ENCODE results near the gene NUP188. TPM values are rescaled to one million over a fixed set of nuclear protein-coding genes. Genes with fewer than 3 reads are reported as not detected.

Gene NUP188
- total RNA-seq, 1 donor from 2014 or later, result 49.6 TPM

DNA sequence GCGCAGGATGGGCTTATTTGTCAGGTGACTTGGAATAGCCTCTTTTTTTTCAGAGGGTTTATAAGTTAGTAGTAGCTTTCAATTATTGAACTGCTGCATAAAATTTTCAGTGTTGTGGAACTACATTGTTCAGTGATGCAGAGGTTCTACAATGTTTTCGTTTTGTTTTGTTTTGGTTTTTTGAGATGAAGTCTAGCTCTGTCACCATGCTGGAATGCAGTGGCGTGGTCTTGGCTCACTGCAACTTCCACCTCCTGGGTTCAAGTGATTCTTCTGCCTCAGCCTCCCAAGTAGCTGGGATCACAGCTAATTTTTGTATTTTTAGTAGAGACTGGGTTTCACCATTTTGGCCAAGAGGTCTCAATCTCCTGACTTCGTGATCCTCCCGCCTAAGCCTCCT lies 22.0 kb downstream of the NUP188 start:
- DNase-seq (no peak), ATAC-seq (no peak)
- intact Hi-C loops (cut with DNase I), result loop anchor here (10.0 kb wide), 1 partner anchor 365 kb away; no protein-coding TSS in a partner anchor
- no peaks in the 10 kb centered on the region for H3K4me1 ChIP-seq
- H3K9me3 ChIP-seq, result no peaks in the 10 kb centered on the region
- no peak overlapping the region for H3K4me3 ChIP-seq
- no peaks in the 10 kb centered on the region for H3K27me3 ChIP-seq
- H3K27ac ChIP-seq, result no peak overlapping the region
- TF ChIP-seq, protein P1, sequence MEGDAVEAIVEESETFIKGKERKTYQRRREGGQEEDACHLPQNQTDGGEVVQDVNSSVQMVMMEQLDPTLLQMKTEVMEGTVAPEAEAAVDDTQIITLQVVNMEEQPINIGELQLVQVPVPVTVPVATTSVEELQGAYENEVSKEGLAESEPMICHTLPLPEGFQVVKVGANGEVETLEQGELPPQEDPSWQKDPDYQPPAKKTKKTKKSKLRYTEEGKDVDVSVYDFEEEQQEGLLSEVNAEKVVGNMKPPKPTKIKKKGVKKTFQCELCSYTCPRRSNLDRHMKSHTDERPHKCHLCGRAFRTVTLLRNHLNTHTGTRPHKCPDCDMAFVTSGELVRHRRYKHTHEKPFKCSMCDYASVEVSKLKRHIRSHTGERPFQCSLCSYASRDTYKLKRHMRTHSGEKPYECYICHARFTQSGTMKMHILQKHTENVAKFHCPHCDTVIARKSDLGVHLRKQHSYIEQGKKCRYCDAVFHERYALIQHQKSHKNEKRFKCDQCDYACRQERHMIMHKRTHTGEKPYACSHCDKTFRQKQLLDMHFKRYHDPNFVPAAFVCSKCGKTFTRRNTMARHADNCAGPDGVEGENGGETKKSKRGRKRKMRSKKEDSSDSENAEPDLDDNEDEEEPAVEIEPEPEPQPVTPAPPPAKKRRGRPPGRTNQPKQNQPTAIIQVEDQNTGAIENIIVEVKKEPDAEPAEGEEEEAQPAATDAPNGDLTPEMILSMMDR (IDR thresholded peaks at IDR 0.05), result no peak
- H3K36me3 ChIP-seq, result peaks cover 74% of the 10 kb centered on the region

DNA sequence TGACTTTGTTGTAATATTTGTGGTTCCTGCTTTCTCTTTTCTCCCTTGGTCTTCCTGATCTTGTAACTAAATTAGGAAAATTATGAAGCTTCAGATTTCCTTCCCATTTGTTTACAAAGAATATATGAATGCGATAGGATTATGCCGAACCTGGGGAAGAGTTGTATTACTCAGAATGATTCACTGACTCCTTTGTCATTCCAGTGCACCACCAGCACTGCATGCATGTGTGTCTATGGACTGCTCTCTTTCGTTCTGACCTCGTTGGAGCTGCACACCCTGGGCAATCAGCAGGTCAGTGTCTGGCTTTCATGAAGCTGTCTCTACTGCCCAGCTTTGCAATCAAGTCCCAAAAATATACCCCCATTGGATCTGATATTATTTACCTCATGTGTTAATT lies 25.5 kb downstream of the NUP188 start:
- no peaks in the 10 kb centered on the region for H3K27me3 ChIP-seq
- intact Hi-C loops (cut with DNase I), result no loop called here
- H3K27ac ChIP-seq, result no peak overlapping the region
- no peak overlapping the region for H3K4me3 ChIP-seq
- H3K4me1 ChIP-seq, result no peaks in the 10 kb centered on the region
- no peaks in the 10 kb centered on the region for H3K9me3 ChIP-seq
- ATAC-seq (no peak), DNase-seq (no peak)
- peaks cover 96% of the 10 kb centered on the region for H3K36me3 ChIP-seq
- TF ChIP-seq, protein P1 (IDR thresholded peaks at IDR 0.05), result no peak

DNA sequence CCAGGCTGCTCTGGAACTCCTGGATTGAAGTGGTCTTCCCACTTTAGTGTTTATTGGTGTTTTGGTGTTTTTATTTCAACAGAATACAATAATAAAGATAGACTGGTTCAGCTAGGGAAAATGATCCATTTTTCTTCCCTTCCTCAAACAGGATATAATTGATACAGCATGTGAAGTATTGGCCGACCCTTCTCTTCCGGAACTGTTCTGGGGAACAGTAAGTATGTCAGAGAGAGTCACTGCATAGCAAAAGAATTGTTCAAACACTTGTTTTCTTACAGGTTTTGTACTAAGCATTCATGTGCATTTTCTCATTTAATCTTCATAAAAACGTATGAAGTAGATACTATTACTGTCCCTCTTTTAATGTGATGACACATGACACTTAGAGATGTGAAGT lies 31.6 kb downstream of the NUP188 start:
- Histone ChIP-seq H3K9me3 (no peaks in the 10 kb centered on the region), H3K4me1 (no peaks in the 10 kb centered on the region), H3K36me3 (peaks cover 97% of the 10 kb centered on the region), H3K27ac (no peak overlapping the region), H3K27me3 (no peaks in the 10 kb centered on the region), H3K4me3 (no peak overlapping the region)
- ATAC-seq (no peak), DNase-seq (no peak)
- intact Hi-C loops (cut with DNase I), result no loop called here
- TF ChIP-seq, protein P1 (IDR thresholded peaks at IDR 0.05), result no peak

DNA sequence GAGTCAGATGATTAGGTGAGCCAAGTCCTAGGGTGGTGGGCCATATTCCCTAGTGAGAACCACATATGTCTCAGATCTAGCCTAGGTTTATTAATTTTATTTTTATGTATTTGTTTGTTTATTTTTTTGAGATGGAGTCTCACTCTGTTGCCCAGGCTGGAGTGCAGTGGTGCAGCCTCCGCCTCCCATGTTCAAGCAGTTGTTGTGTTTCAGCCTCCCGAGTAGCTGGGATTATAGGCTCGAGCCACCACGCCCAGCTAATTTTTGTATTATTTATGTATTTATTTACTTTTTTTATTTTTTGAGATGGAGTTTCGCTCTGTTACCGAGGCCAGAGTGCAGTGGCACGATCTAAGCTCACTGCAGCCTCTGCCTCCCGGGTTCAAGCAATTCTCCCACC lies 36.0 kb downstream of the NUP188 start:
- H3K36me3 ChIP-seq, result peaks cover 98% of the 10 kb centered on the region
- H3K9me3 ChIP-seq, result no peaks in the 10 kb centered on the region
- H3K4me3 ChIP-seq, result no peak overlapping the region
- DNase-seq, result no peak
- intact Hi-C loops (cut with DNase I), result no loop called here
- H3K27ac ChIP-seq, result no peak overlapping the region
- no peaks in the 10 kb centered on the region for H3K27me3 ChIP-seq
- ATAC-seq, result no peak
- TF ChIP-seq, protein P1 (IDR thresholded peaks at IDR 0.05), result no peak
- H3K4me1 ChIP-seq, result no peaks in the 10 kb centered on the region

DNA sequence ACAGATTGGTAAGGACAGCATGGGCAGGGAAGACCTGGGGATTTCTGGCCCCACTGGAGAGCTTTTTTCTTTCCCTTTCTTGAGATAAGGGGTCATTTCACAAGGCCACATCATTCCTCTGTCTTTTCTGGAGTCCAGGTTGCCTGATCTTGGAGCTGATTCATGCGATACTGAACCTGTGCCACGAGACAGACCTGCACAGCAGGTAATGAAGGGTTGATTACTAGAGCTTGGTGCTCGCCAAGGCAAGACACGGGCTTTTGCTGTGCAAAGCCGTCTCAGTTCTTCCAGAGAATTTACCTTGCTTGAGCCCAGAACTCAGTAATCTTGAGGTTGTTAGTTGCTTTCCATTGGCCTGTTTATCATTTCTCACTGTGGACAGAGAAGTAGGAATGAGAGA lies 39.2 kb downstream of the NUP188 start:
- Histone ChIP-seq H3K9me3 (no peaks in the 10 kb centered on the region), H3K36me3 (peaks cover 95% of the 10 kb centered on the region), H3K4me1 (no peaks in the 10 kb centered on the region), H3K27me3 (no peaks in the 10 kb centered on the region), H3K27ac (no peak overlapping the region), H3K4me3 (no peak overlapping the region)
- DNase-seq, result no peak
- TF ChIP-seq, protein P1 (IDR thresholded peaks at IDR 0.05), result no peak
- intact Hi-C loops (cut with DNase I), result no loop called here
- ATAC-seq, result no peak

DNA sequence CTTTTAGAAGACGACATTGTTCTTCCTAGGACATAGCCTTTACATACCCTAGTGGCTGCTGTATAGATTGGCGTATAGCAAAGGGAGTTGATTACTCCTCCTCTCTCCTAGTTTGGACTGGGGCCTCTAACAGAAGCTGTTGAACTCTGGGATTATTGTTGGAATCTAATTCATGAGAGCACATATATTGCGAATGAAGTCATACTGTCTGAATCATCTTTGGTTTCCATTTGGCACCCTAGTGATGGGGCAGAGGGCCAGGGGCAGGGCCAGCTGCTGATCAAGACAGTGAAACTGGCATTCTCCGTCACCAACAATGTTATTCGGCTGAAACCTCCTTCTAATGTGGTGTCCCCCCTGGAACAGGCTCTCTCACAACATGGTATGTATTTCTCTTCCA lies 40.3 kb downstream of the NUP188 start:
- TF ChIP-seq, protein P1 (IDR thresholded peaks at IDR 0.05), result no peak
- no peaks in the 10 kb centered on the region for H3K9me3 ChIP-seq
- ATAC-seq (no peak), DNase-seq (no peak)
- peaks cover 93% of the 10 kb centered on the region for H3K36me3 ChIP-seq
- H3K27ac ChIP-seq, result no peak overlapping the region
- intact Hi-C loops (cut with DNase I), result no loop called here
- no peak overlapping the region for H3K4me3 ChIP-seq
- no peaks in the 10 kb centered on the region for H3K4me1 ChIP-seq
- H3K27me3 ChIP-seq, result no peaks in the 10 kb centered on the region
